HepG2 (cell line): ENCODE results near the gene UGT1A8. TPM values are rescaled to one million over a fixed set of nuclear protein-coding genes. Genes with fewer than 3 reads are reported as not detected.

Source experiments
- ATAC-seq: fragments of 200-7000 bp; cut with Tn5 transposase; 3 replicates; pipeline ENCODE4 v1.9.1; 2020; ENCODE audit warnings: mild to moderate bottlenecking, moderate library complexity
- BruUV-seq: library from RNA; stranded (reverse); fragments of 400-500 nt; replicated peaks from 2 replicates; lab custom pipeline; 2021; lab: Mats Ljungman, UMichigan
- CTCF ChIA-PET: fragments of 300-600 bp; formaldehyde crosslinking; extraction: SDS; loops from one replicate; lab custom pipeline; 2021; ENCODE audit warnings: low total read pairs, inconsistent platforms, low intra/inter-chr PET ratio; lab: Yijun Ruan, JAX
- POLR2A ChIA-PET: fragments of 350-600 bp; sonication (Branson Sonifier 250); formaldehyde crosslinking; loops from one replicate; lab custom pipeline; 2020; ENCODE audit warnings: antibody characterized with exemption, inconsistent platforms; lab: Yijun Ruan, JAX
- DNase-seq: peaks from one replicate; pipeline ENCODE4 v3.0.0-alpha.2; 2015; ENCODE audit warnings: low spot score
- FAIRE-seq: peaks from 3 replicates; lab custom pipeline; 2011; peaks lifted over from hg19 to GRCh38; lab: Jason Lieb, UNC
- H2AFZ ChIP-seq: one replicate; pipeline ENCODE4 v1.6.1; 2011; ENCODE audit warnings: low read length, inconsistent platforms
- H3K27ac ChIP-seq: fragments of 300-600 bp; 3 replicates; pipeline ENCODE4 v1.8.0; 2011; ENCODE audit warnings: mixed run types, mild to moderate bottlenecking, mixed read lengths, low read length, inconsistent platforms; ENCODE audit not compliant: insufficient read depth; ENCODE audit errors: extremely low read length
- H3K27me3 ChIP-seq, 2 experiments: fragments of 200-600 bp in 1 of 2; 2 replicates in 1 of 2; 3 replicates in 1 of 2; pipeline versions ENCODE4 v1.6.0 to v1.8.0; 2011; ENCODE audit warnings: low read length in 2 of 2, mild to moderate bottlenecking in 2 of 2, moderate library complexity in 2 of 2, inconsistent platforms in 1 of 2; ENCODE audit not compliant: insufficient read depth in 2 of 2, control insufficient read depth in 1 of 2
- H3K36me3 ChIP-seq, 2 experiments: fragments of 200-600 bp in 1 of 2; replicated peaks in 1 of 2; 2 replicates in 1 of 2; 3 replicates in 1 of 2; pipeline versions ENCODE4 v1.5.1 to v1.8.0; 2011; ENCODE audit warnings: low read length in 2 of 2, inconsistent platforms in 1 of 2; ENCODE audit not compliant: insufficient read depth in 2 of 2, control insufficient read depth in 1 of 2
- H3K4me1 ChIP-seq: 2 replicates; pipeline ENCODE4 v1.5.1; 2012; ENCODE audit warnings: low read length, inconsistent platforms; ENCODE audit not compliant: insufficient read depth
- H3K4me2 ChIP-seq: 2 replicates; pipeline ENCODE4 v1.6.0; 2011; ENCODE audit warnings: low read depth, low read length, inconsistent platforms
- H3K4me3 ChIP-seq, 3 experiments: fragments of 200-600 bp in 1 of 3; sonication (generic), shearing (Covaris generic) in 1 of 3; replicated peaks in 1 of 3; 2 replicates each; pipeline ENCODE4 v1.5.1; 2011 to 2016; ENCODE audit warnings: low read length in 3 of 3, inconsistent platforms in 2 of 3, low read depth in 2 of 3, mild to moderate bottlenecking in 2 of 3, control low read depth in 1 of 3, mixed read lengths in 1 of 3; ENCODE audit not compliant: insufficient read depth in 1 of 3
- H3K79me2 ChIP-seq: one replicate; pipeline ENCODE4 v1.6.1; 2011; ENCODE audit warnings: low read length, inconsistent platforms; ENCODE audit not compliant: insufficient read depth
- H3K9ac ChIP-seq: 2 replicates; pipeline ENCODE4 v1.6.0; 2011; ENCODE audit warnings: mild to moderate bottlenecking, low read depth, low read length, inconsistent platforms; ENCODE audit not compliant: insufficient read depth
- H3K9me3 ChIP-seq: 2 replicates; pipeline ENCODE4 v1.5.1; 2012; ENCODE audit warnings: mild to moderate bottlenecking, low read length
- H4K20me1 ChIP-seq: 2 replicates; pipeline ENCODE4 v1.6.0; 2011; ENCODE audit warnings: inconsistent platforms, mild to moderate bottlenecking, low read length, moderate library complexity; ENCODE audit not compliant: insufficient read depth
- DRAP1 ChIP-seq: IDR thresholded peaks from 2 replicates; pipeline ENCODE4 v1.6.1; 2016; ENCODE audit warnings: missing genetic modification reagents, missing compliant biosample characterization
- PTBP1 ChIP-seq: fragments of 200-400 bp; formaldehyde crosslinking; IDR thresholded peaks from 2 replicates; pipeline ENCODE4 v1.6.1; 2018; ENCODE audit warnings: low read length, low read depth; ENCODE audit not compliant: poor library complexity, severe bottlenecking
- ZNF10 ChIP-seq: sonication (generic); formaldehyde crosslinking; IDR thresholded peaks from 2 replicates; pipeline ENCODE4 v1.4.0; 2020; ENCODE audit warnings: mild to moderate bottlenecking, low read depth, missing genetic modification reagents, borderline replicate concordance
- ZNF362 ChIP-seq: sonication (generic); formaldehyde crosslinking; IDR thresholded peaks from 2 replicates; pipeline ENCODE4 v1.4.0; 2020; ENCODE audit warnings: missing genetic modification reagents, mild to moderate bottlenecking, borderline replicate concordance
- ZNF563 ChIP-seq: sonication (generic); formaldehyde crosslinking; IDR thresholded peaks from 2 replicates; pipeline ENCODE4 v1.8.0; 2022; ENCODE audit warnings: mild to moderate bottlenecking, moderate library complexity, missing genetic modification reagents
- ZNF597 ChIP-seq: sonication (generic); formaldehyde crosslinking; IDR thresholded peaks from 2 replicates; pipeline ENCODE4 v1.5.0; 2020; ENCODE audit warnings: missing genetic modification reagents
- ZNF678 ChIP-seq: sonication (generic); formaldehyde crosslinking; IDR thresholded peaks from 2 replicates; pipeline ENCODE4 v1.4.0; 2020; ENCODE audit warnings: mild to moderate bottlenecking, missing genetic modification reagents
- WGBS: methylation state at CpG from one replicate; pipeline ENCODE4 v1.1.6; 2017; ENCODE audit warnings: low lambda C conversion rate; 5-methylcytosine and 5-hydroxymethylcytosine counted together
- in situ Hi-C: cut with HindIII; loops from 2 replicates; pipeline ENCODE4 v1.10.0; 2017; ENCODE audit warnings: low pct_unique_long_range_greater_than_20kb; ENCODE audit not compliant: extremely low pct_ligation_motif_present
- intact Hi-C: fragments of 100-400 bp; cut with micrococcal nuclease; formaldehyde crosslinking; loops from one replicate; pipeline ENCODE4 v1.10.0; 2022; ENCODE audit not compliant: unreplicated experiment
- polyA plus RNA-seq, 8 experiments: library from polyadenylated mRNA; depleted of rRNA in 3 of 8; stranded (reverse) in 7 of 8; unstranded in 1 of 8; fragments of >200 nt; fragmentation: Illumina TruSeq in 4 of 8; extraction: Trizol in 4 of 8; gene quantifications; 2 replicates each; pipeline versions ENCODE4 v1.2.1 to v1.2.3, GENCODE V29; 2011 to 2016; ENCODE audit warnings: low read depth in 4 of 8, missing spikeins in 1 of 8, mixed read lengths in 1 of 8; ENCODE audit not compliant: insufficient read depth in 1 of 8
- total RNA-seq, 5 experiments: library from RNA; depleted of rRNA; stranded (reverse); fragments of >200 nt; fragmentation: Illumina TruSeq; extraction: Trizol; gene quantifications; 2 replicates each; pipeline ENCODE4 v1.2.3, GENCODE V29; 2016; ENCODE audit warnings: low read depth in 1 of 5

Gene UGT1A8
- total and polyA plus RNA-seq, 2 of the 13 experiments (the other 11 are each of a cell fraction or from before 2014, with no cell fraction given), result not detected

- no TSS peak for BruUV-seq
- DNase-seq (no peak), FAIRE-seq (no peak), ATAC-seq (no peak)
- Histone ChIP-seq H3K9me3 (no peaks in the 10 kb centered on the region), H3K4me1 (no peaks in the 10 kb centered on the region), H3K27me3 (no peaks in the 10 kb centered on the region), H3K27ac (no peak overlapping the region), H3K9ac (no peak overlapping the region), H2AFZ (no peak overlapping the region), H3K36me3 (no peaks in the 10 kb centered on the region), H3K4me3 (no peak overlapping the region), H3K4me2 (no peak overlapping the region), H3K79me2 (no peaks in the 10 kb centered on the region), H4K20me1 (no peaks in the 10 kb centered on the region)
- TF ChIP-seq ZNF10 (CRISPR knock-in tag) (no peak), ZNF597 (CRISPR knock-in tag) (no peak), DRAP1 (CRISPR knock-in tag) (no peak), ZNF678 (no peak), ZNF362 (no peak), ZNF563 (CRISPR knock-in tag) (no peak), PTBP1 (no peak)
- in situ Hi-C loops (no loop called here), intact Hi-C loops (no loop called here)
- ChIA-PET POLR2A (no interaction called here), CTCF (no interaction called here)
- 47% methylated on average over 6 of the region's 6 CpGs for WGBS
Observed at GRCh38 chr2:233654501-233654900, 37.1 kb downstream of the UGT1A8 start.
